ENCODE results near the gene ESR2.
"Not testable (repeated sequence)": the region's sequence is repeated elsewhere in the genome, so short reads cannot be mapped to it uniquely, and the experiment has no call there.

Gene ESR2

GRCh38 chr14:64293976-64294671, at the start of gene ESR2:
ESR2 (minus strand) TSS chr14:64294371; CDS start chr14:64282985, 11,386 bp downstream.
- peak in 1 of 4 experiments; percentile 10 for DNase-seq (ENCODE audit: low read depth in 4 of 4, low spot score in 1 of 4)

GRCh38 chr14:64340560-64341196, 46.5 kb upstream of the ESR2 start:
- DNase-seq (ENCODE audit: low read depth in 4 of 4, low spot score in 1 of 4), result no peak

- peak; percentile 65 to 92 (median 82) for DNase-seq (ENCODE audit: low read depth in 4 of 4, low spot score in 1 of 4)
Measured at GRCh38 chr14:64338616-64339316, 44.6 kb upstream of the ESR2 start.

- peak in 3 of 4 experiments; percentile 3 to 21 (median 15) for DNase-seq (ENCODE audit: low read depth in 4 of 4, low spot score in 1 of 4)
Measured at GRCh38 chr14:64337888-64338615, 43.9 kb upstream of the ESR2 start.

- DNase-seq (ENCODE audit: low read depth in 4 of 4, low spot score in 1 of 4), result no peak
Measured at GRCh38 chr14:64329149-64329548, 35.0 kb upstream of the ESR2 start.

- no peak for DNase-seq (ENCODE audit: low read depth in 4 of 4, low spot score in 1 of 4)
Measured at GRCh38 chr14:64326502-64326901, 32.3 kb upstream of the ESR2 start.

GRCh38 chr14:64324895-64325294, 30.7 kb upstream of the ESR2 start:
- no peak for DNase-seq (ENCODE audit: low read depth in 4 of 4, low spot score in 1 of 4)

GRCh38 chr14:64324461-64324860, 30.3 kb upstream of the ESR2 start:
- no peak for DNase-seq (ENCODE audit: low read depth in 4 of 4, low spot score in 1 of 4)

GRCh38 chr14:64320362-64320761, 26.2 kb upstream of the ESR2 start:
- DNase-seq (ENCODE audit: low read depth in 4 of 4, low spot score in 1 of 4), result not testable (repeated sequence)

GRCh38 chr14:64318695-64319094, 24.5 kb upstream of the ESR2 start:
- DNase-seq (ENCODE audit: low read depth in 4 of 4, low spot score in 1 of 4), result not testable (repeated sequence)

- DNase-seq (ENCODE audit: low read depth in 4 of 4, low spot score in 1 of 4), result no peak
Measured at GRCh38 chr14:64303471-64303917, 9.3 kb upstream of the ESR2 start.

- DNase-seq (ENCODE audit: low read depth in 4 of 4, low spot score in 1 of 4), result no peak
Measured at GRCh38 chr14:64298773-64299172, 4.6 kb upstream of the ESR2 start.

GRCh38 chr14:64296561-64296960, 2.4 kb upstream of the ESR2 start:
- DNase-seq (ENCODE audit: low read depth in 4 of 4, low spot score in 1 of 4), result no peak

GRCh38 chr14:64294672-64295413, 672 bp upstream of the ESR2 start:
- DNase-seq (ENCODE audit: low read depth in 4 of 4, low spot score in 1 of 4), result peak; percentile 76 to 78 (median 78)

- DNase-seq (ENCODE audit: low read depth in 4 of 4, low spot score in 1 of 4), result no peak
Measured at GRCh38 chr14:64292197-64292596, 2.0 kb downstream of the ESR2 start.

GRCh38 chr14:64289571-64289970, 4.6 kb downstream of the ESR2 start:
- DNase-seq (ENCODE audit: low read depth in 4 of 4, low spot score in 1 of 4), result no peak

- DNase-seq (ENCODE audit: low read depth in 4 of 4, low spot score in 1 of 4), result no peak
Measured at GRCh38 chr14:64281805-64282204, 12.4 kb downstream of the ESR2 start.

GRCh38 chr14:64279704-64280668, 14.2 kb downstream of the ESR2 start:
- DNase-seq (ENCODE audit: low read depth in 4 of 4, low spot score in 1 of 4), result no peak

- DNase-seq (ENCODE audit: low read depth in 4 of 4, low spot score in 1 of 4), result no peak
Measured at GRCh38 chr14:64278458-64278857, 15.7 kb downstream of the ESR2 start.
